Activated T-cell treated with anti-CD3 and anti-CD28 coated beads, Interleukin-2, amount 50 U/mL, for 24 hours (primary cell): Measurements from ENCODE around the gene SEL1L3.

ENCODE experiments used
- DNase-seq: peaks from one replicate; pipeline ENCODE4 v3.0.0-alpha.2; 2020
- H3K27ac Mint-ChIP-seq: 2 replicates; pipeline ENCODE4 v1.8.0; 2020; ENCODE audit warnings: mild to moderate bottlenecking, mixed read lengths
- H3K27me3 Mint-ChIP-seq: 2 replicates; pipeline ENCODE4 v1.8.0; 2020; ENCODE audit warnings: mixed read lengths
- H3K36me3 Mint-ChIP-seq: 2 replicates; pipeline ENCODE4 v1.8.0; 2020; ENCODE audit warnings: low read depth, mixed read lengths
- H3K4me1 Mint-ChIP-seq: 2 replicates; pipeline ENCODE4 v1.8.0; 2020; ENCODE audit warnings: low read depth, mixed read lengths
- H3K4me3 Mint-ChIP-seq: 2 replicates; pipeline ENCODE4 v1.8.0; 2020; ENCODE audit warnings: mild to moderate bottlenecking, moderate library complexity, mixed read lengths
- H3K9me3 Mint-ChIP-seq: 2 replicates; pipeline ENCODE4 v1.8.0; 2020; ENCODE audit warnings: mixed read lengths

The SEL1L3 gene

DNA sequence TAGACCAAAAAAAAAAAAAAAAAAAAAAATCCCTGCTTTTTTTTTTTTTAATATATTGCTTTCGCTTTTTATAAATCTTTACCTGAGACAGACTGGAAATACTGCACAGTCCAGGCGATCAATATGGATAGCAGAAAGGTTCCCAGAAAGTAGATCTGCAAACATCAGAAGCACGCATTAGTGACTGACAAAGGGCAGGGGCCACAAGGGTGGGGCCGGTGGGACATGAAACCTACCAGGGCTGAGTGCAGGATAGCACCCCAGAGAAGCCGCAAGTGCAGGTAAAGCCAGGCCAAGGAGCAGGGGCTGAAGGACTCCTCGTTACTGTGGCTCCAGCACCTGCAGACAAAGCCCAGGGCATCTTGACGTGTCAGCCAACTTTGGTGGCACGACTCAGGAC lies 105.3 kb downstream of the SEL1L3 start:
- Mint-ChIP-seq H3K27ac (no peak overlapping the region), H3K36me3 (peaks cover 82% of the 10 kb centered on the region), H3K9me3 (no peaks in the 10 kb centered on the region)

DNA sequence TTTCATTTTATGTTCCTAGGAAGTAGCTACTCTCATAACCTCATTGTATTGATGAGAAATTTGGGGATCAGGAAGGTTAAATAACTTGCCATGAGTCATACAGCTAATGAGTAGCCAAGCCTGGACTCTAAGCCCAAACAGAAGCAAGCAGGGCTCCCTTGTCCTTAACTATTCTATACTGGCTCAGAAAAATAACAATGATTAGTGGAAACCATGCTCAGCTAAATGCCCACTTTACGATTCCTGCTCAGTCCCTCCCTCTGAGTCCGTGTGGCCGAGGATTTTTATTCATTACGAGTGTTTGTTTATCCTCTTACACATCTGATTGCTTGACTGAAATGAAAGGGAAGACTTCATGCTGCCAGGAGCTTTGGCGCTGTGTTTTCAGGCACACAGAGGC lies 106.3 kb downstream of the SEL1L3 start:
- H3K27me3 Mint-ChIP-seq = no peaks in the 10 kb centered on the region
- no peak overlapping the region for H3K4me3 Mint-ChIP-seq
- H3K36me3 Mint-ChIP-seq = peaks cover 77% of the 10 kb centered on the region
- H3K9me3 Mint-ChIP-seq = no peaks in the 10 kb centered on the region
- no peak overlapping the region for H3K27ac Mint-ChIP-seq
- DNase-seq = no peak
- no peaks in the 10 kb centered on the region for H3K4me1 Mint-ChIP-seq

More for the DNA sequence above, 105.3 kb downstream of the SEL1L3 start:
- Mint-ChIP-seq H3K27me3 (no peaks in the 10 kb centered on the region), H3K4me3 (no peak overlapping the region), H3K4me1 (no peaks in the 10 kb centered on the region)
- DNase-seq = no peak

DNA sequence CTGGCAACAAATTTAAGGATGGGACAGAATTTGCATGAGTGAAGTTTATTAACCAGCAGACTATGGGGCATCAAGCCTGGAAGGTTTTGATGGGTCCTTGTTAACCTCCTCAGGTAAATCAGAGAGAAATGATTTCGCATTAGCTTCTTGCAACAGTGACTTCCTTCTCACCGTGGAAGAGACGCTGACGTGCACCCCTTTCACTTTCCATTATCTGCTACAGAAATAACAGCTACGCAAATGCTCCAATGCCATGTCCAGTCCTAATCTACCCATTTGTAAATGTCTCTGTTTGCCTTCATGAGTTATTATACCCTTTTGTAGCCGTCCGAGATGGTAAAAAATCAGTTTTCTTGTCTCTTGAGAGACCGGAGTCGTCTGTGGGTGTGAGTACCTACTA lies 106.9 kb downstream of the SEL1L3 start:
- Mint-ChIP-seq H3K9me3 (no peaks in the 10 kb centered on the region), H3K4me3 (no peak overlapping the region), H3K27ac (no peak overlapping the region), H3K27me3 (no peaks in the 10 kb centered on the region), H3K4me1 (no peaks in the 10 kb centered on the region), H3K36me3 (peaks cover 73% of the 10 kb centered on the region)
- no peak for DNase-seq

DNA sequence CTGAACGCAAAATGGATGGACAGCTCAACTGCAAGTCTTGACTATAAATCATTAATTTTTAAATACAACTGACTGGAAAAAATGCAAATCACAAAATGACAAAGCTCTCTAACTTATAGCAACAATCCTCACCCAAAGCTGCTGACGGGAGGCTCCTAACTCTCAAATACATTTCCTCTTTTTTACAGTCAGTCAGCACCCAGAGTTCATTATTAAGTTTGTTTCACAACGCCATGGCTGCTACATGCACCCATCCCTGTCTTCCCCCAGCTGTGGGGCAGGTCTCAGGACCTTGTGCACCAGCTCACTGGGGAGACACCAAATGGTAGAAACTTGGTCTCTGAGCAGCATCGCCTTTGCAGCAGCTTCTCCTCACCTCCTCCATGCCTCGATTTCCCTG lies 109.5 kb downstream of the SEL1L3 start:
- Mint-ChIP-seq H3K36me3 (peaks cover 68% of the 10 kb centered on the region), H3K27ac (no peak overlapping the region), H3K9me3 (no peaks in the 10 kb centered on the region), H3K27me3 (no peaks in the 10 kb centered on the region), H3K4me1 (no peaks in the 10 kb centered on the region), H3K4me3 (no peak overlapping the region)
- DNase-seq = no peak

DNA sequence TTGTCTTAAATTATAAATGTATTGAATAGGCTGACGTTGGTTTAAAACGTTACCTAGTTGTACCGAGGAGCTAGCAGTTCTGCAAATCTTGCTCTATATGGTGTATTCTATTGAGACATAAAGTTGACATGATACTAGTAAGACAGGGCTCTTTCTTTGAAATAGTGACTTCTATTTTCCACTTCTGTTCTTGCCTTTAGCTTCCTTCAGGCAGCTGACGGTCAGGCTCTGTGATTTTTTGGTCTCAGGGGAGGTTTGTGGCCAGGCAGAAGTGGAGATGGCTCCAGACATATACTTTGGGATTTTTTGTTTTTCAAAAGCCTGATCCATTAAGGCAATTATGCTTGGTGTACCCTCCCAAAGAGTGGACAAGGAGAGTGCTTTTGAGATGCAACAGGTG lies 111.9 kb downstream of the SEL1L3 start:
- Mint-ChIP-seq H3K4me3 (no peak overlapping the region), H3K4me1 (no peaks in the 10 kb centered on the region), H3K36me3 (peaks cover 59% of the 10 kb centered on the region), H3K9me3 (no peaks in the 10 kb centered on the region), H3K27me3 (no peaks in the 10 kb centered on the region), H3K27ac (no peak overlapping the region)
- DNase-seq = no peak

DNA sequence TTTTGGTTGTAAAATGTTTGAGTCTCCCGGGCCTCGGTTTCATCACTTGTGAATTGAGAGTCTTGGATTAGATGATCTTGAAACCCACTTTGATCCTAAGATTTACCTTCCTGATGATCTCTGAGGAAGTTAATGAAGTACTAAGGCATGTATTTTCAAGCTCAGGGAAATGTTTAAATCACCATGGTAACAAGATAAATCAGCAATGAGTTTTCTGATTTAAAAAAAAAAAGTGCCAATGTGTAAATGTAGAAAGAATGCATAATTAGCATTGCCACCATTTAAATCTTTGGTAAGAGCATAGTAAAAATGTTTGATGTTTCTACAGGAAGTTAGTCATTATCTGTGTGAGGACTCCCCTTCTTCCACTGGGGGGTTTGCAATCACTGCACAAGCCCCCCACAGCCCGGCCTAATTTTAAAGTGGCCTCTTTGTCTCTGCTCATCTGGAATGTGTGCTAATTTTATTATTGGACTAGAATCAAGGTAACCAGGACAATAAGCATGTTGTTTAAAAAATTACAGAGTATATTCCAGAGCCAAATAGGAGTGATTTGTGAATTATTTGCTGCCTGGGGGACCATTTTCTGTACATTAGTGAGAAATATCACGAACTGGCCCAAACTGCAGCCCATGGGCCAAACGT lies 113.5 kb downstream of the SEL1L3 start:
- Mint-ChIP-seq H3K9me3 (no peaks in the 10 kb centered on the region), H3K4me3 (no peak overlapping the region), H3K4me1 (no peaks in the 10 kb centered on the region), H3K27ac (no peak overlapping the region), H3K27me3 (no peaks in the 10 kb centered on the region), H3K36me3 (peaks cover 49% of the 10 kb centered on the region)
- DNase-seq = no peak

DNA sequence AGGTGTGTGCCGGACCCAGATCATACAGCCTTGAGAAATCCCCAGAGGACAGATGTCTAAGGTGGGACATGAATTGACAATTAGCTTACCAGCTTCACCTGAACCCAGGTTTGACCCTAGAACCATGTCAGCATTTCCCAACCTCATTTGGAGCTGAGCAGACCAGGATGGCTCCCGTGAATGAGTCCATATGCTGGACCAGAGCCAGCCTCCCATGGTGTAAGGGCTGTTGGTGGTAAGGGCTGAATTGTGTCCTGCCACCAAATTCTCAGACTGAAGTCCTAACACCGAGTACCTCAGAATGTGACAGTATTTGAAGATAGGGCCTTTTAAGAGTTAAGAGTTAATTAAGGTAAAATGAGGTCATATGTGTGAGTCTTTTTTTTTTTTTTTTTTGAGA lies 118.8 kb downstream of the SEL1L3 start:
- Mint-ChIP-seq H3K27me3 (no peaks in the 10 kb centered on the region), H3K27ac (no peak overlapping the region), H3K4me1 (no peaks in the 10 kb centered on the region), H3K9me3 (no peaks in the 10 kb centered on the region), H3K36me3 (peaks cover 23% of the 10 kb centered on the region), H3K4me3 (no peak overlapping the region)
- no peak for DNase-seq

DNA sequence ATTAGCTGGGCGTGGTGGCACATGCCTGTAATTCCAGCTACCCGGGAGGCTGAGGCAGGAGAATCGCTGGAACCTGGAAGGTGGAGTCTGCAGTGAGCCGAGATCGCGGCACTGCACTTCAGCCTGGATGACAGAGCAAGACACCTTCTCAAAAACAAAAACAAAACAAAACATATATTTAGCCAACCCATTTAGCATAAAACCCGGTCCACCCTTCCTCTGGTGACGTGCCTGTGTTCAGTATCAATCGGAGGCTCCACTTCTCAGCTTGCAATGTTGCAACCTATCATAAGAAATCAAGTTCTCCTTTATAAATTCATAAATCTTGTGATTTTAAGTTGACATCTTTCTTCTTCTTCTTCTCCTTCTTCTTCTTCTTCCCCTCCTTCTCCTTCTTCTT lies 133.2 kb downstream of the SEL1L3 start:
- no peak overlapping the region for H3K27ac Mint-ChIP-seq
- no peak for DNase-seq
- H3K27me3 Mint-ChIP-seq = no peaks in the 10 kb centered on the region
- no peak overlapping the region for H3K4me3 Mint-ChIP-seq
- H3K9me3 Mint-ChIP-seq = no peaks in the 10 kb centered on the region
- no peaks in the 10 kb centered on the region for H3K4me1 Mint-ChIP-seq
- no peaks in the 10 kb centered on the region for H3K36me3 Mint-ChIP-seq

DNA sequence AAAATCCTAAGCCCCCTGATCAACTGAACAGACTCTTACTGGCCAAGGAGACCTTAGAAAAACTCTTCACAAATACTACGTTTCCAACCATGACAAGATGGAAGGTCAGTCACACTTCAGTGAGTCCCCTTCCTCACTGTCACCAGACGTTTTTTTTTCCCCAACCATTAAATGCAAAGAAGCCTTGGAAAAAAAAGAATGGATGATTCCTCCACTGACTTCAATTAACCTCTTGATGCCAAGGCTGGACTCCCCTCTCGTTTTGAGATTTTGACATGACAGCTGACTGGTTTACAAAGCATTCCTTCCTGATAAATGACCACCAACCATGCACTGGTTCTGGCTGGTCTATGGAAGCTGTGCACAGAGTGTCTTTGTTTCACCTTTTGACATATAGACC lies 133.9 kb downstream of the SEL1L3 start:
- no peaks in the 10 kb centered on the region for H3K4me1 Mint-ChIP-seq
- no peak overlapping the region for H3K4me3 Mint-ChIP-seq
- no peaks in the 10 kb centered on the region for H3K36me3 Mint-ChIP-seq
- no peak for DNase-seq
- no peaks in the 10 kb centered on the region for H3K27me3 Mint-ChIP-seq
- H3K9me3 Mint-ChIP-seq = no peaks in the 10 kb centered on the region
- H3K27ac Mint-ChIP-seq = no peak overlapping the region

DNA sequence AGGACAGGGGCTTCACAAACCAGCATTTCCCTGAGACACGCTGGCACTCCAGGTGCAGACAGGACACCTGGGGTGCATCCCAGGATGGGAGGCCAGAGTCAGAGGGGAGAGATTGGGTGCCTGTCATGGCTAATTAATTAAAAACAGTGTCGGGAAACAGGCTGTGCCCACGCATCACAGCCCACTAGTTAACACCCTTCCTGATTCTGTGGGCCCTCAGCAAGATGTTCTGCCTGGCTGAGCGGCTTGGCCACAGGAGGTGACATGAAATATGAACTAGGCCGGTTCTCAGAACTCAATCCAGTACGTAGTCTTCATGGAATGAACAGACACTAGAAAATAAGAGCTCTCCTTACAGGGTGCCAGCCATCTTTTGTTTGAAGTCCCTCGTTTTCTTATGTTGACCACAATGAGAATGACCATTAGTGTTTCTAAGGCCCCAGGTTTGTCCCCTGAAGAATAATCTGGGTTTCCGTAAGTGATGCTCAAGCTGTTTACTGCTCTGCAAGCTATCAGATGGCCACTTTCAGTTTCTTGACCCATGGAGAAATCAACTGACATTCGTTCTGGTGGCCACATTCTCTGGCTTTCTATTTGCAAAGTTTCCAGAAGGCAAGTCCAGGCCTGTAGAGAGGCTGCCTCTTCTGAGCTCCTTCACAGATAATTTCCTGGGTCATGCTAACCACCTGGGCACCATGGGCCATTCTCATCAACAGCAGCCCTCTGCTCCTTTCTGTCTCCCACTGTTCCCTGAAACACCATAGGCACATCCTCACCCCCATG lies 134.9 kb downstream of the SEL1L3 start:
- Mint-ChIP-seq H3K27me3 (no peaks in the 10 kb centered on the region), H3K4me3 (no peak overlapping the region), H3K27ac (no peak overlapping the region), H3K36me3 (no peaks in the 10 kb centered on the region), H3K4me1 (no peaks in the 10 kb centered on the region), H3K9me3 (no peaks in the 10 kb centered on the region)
- DNase-seq = no peak

DNA sequence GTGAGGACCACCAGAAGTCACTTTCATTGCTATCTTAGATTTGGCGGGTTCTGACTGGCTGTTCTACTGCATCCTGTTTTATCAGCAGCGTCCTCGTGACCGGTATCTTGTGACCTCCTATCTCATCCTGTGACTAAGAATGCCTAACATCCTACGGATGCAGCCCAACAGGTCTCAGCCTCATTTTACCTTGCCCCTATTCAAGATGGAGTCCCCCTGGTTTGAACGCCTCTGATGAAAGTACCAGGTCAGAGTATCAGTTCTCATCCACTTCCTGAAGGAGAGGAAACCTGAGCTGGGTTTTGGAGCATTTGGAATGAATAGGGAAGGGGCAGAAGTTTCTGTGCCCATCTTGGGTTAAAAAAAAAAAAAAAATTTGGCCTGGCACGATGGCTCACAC lies 136.9 kb downstream of the SEL1L3 start:
- no peaks in the 10 kb centered on the region for H3K27me3 Mint-ChIP-seq
- DNase-seq = no peak
- no peaks in the 10 kb centered on the region for H3K9me3 Mint-ChIP-seq
- H3K36me3 Mint-ChIP-seq = no peaks in the 10 kb centered on the region
- H3K4me1 Mint-ChIP-seq = no peaks in the 10 kb centered on the region
- H3K4me3 Mint-ChIP-seq = no peak overlapping the region
- no peak overlapping the region for H3K27ac Mint-ChIP-seq

DNA sequence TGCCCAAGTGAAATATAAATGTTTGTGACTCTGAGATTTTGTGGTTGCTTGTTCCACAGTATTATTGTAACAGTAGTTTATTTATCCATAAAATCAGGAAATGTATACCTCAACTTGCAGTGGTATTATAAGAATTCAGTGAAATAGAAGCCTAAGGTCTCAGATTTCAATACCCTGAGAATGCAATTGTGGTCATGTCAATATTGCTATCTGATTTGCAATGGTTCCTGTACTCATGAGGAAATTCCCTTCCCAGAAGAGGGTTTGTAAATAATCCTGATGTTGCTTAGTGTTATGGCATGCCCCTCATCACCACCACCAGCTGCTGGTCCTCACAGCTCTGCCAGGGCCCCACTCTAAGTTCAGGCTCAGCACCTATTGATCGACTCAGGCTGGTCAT lies 139.4 kb downstream of the SEL1L3 start:
- no peak for DNase-seq
- H3K4me3 Mint-ChIP-seq = no peak overlapping the region
- H3K36me3 Mint-ChIP-seq = no peaks in the 10 kb centered on the region
- no peaks in the 10 kb centered on the region for H3K27me3 Mint-ChIP-seq
- H3K4me1 Mint-ChIP-seq = no peaks in the 10 kb centered on the region
- no peaks in the 10 kb centered on the region for H3K9me3 Mint-ChIP-seq
- H3K27ac Mint-ChIP-seq = no peak overlapping the region

DNA sequence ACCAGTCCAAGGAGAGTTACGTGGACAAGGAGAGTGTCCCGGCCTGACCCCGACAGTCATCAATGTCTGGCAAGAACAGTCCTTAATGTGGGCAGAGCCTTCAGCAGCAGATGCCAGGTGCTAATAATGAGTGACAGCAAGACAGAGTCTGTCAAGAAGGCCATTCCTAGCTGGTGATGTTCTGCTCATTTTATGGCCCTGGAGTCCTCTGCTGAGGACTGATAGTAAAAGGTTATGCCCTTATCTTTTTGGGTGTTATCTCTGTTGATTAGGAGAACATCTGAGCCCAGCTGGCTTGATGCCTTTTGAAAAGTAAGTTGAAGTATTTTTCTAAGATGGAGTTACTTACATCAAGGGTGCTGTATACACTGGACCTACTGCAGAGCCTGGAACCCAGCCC lies 139.8 kb downstream of the SEL1L3 start:
- Mint-ChIP-seq H3K9me3 (no peaks in the 10 kb centered on the region), H3K27me3 (no peaks in the 10 kb centered on the region), H3K4me3 (no peak overlapping the region), H3K36me3 (no peaks in the 10 kb centered on the region), H3K27ac (no peak overlapping the region), H3K4me1 (no peaks in the 10 kb centered on the region)
- no peak for DNase-seq

DNA sequence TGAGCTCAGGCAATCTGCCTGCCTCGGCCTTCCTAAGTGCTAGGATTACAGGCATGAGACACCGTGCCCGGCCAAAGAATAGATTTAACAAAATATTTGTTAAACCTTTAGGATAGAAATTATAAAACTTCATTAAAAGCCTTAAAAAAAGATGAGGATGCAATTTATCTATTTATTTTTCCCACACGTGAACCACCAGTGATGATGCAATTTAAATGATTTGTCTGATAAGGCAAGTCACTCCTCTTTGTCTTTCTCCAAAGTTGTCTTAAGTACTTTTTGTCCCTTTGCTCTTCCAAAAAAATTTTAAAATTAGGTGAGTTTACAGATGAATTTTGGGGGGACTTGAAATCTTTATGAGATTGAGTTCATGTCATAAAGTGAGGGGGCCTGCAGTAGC lies 149.0 kb downstream of the SEL1L3 start:
- H3K27me3 Mint-ChIP-seq = peaks cover 2% of the 10 kb centered on the region
- no peak overlapping the region for H3K27ac Mint-ChIP-seq
- H3K4me1 Mint-ChIP-seq = no peaks in the 10 kb centered on the region
- DNase-seq = no peak
- H3K9me3 Mint-ChIP-seq = peaks cover 3% of the 10 kb centered on the region
- H3K36me3 Mint-ChIP-seq = no peaks in the 10 kb centered on the region
- H3K4me3 Mint-ChIP-seq = no peak overlapping the region

DNA sequence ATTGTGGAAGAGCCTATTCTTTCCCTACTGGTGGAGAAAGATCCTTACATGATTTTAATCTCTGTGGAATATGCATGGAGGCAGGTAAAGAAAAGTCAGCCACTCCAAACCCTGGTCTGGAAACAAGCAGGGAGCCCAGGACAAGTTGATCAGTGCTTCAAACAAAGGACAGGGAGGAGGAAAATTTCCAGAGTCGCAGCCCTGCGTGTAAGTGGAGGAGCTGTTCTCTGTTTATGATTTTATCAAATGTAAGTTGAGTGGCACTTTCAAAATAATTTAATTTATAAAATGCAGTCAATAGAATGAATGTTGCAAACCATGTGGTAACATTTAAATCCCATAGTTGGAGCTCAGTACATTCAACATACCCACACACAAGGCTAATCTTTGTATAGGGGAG lies 150.2 kb downstream of the SEL1L3 start:
- DNase-seq = no peak
- H3K9me3 Mint-ChIP-seq = peaks cover 3% of the 10 kb centered on the region
- H3K4me1 Mint-ChIP-seq = no peaks in the 10 kb centered on the region
- no peak overlapping the region for H3K4me3 Mint-ChIP-seq
- no peaks in the 10 kb centered on the region for H3K36me3 Mint-ChIP-seq
- no peak overlapping the region for H3K27ac Mint-ChIP-seq
- peaks cover 2% of the 10 kb centered on the region for H3K27me3 Mint-ChIP-seq
